ENCODE measurements around the gene GGA2. TPM values are rescaled to one million over a fixed set of nuclear protein-coding genes. Genes with fewer than 3 reads are reported as not detected.
A peak's percentile ranks its signal among the peaks of the same experiment; 100 is the strongest.
"Not testable (repeated sequence)": the region's sequence is repeated elsewhere in the genome, so short reads cannot be mapped to it uniquely, and the experiment has no call there.

Gene GGA2
- total RNA-seq, 1 experiment from 2014 or later, result 25.9 TPM

DNA sequence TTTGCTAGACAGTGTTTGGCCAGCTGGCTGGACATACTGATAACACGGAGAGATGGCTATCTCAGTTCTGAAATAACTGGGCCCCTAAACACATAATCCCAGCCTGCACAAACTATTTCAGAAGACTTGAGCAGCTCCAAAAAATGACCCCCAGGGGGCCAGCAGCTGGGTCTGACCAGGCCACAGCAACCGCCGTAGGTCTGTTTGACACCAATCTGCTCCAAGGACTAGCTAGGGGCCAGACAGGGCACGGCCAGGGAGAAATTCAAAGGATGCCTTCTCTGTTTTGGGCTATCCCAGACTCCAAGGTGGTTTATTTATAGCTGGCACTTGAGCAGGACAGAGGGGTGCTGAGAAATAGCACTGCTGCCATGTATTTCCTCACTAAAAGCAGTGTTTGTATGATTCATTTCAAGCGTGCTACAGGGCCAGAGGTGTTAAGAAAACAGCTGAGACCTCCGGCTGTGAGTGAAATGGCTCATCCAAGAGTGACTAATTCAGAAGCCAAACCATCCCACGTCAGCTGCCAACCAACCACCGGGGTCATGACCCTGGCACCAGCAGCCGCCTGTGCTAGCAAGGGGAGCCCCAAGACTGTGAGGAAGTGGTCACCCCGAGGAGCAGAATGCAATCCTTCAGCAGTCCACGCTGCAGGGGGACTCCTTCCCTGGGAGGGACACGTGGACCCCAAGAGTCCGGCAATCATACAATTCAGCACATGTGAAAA, 5.7 kb downstream of the GGA2 start:
- peak; percentile 39 for DNase-seq (ENCODE audit: low spot score)

DNA sequence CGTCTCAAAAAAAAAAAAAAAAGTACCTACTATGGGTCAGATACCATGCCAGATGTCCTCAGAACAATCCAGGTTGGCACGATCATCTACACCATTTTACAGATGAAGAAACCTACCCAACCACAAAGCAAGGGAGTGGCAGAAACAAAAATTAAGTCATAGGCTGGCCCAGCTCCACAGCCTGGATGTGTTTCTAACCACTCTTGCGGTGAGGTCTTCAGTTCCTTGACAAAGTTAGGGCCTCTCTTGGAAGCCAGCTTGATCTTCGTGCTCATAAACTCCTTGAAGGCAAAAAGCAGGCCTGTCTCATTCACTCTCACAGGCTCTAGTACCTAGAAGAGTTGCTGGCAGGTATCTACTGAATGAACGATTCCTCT, 6.2 kb downstream of the GGA2 start:
- DNase-seq (ENCODE audit: low spot score), result no peak

GRCh38 chr16:23502466-23502865, 7.8 kb downstream of the GGA2 start:
- DNase-seq (ENCODE audit: low spot score), result no peak

GRCh38 chr16:23501291-23501690, 9.0 kb downstream of the GGA2 start:
- no peak for DNase-seq (ENCODE audit: low spot score)

DNA sequence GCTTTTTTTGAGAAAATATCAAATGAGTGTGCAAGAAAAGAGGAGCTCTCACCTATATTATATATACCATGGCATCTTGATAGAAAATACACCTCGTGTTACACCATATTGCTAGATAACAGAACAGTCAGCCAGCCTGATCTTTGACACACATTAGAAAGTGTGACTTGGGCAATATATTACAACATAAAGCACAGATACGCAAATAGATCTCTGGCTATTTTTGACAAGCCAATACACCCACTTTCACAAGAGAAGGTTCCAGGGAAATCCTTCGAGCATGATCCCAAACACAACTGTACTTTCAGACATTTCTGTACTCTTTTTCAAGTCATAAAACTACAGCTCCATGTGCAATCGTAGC, 9.4 kb downstream of the GGA2 start:
- no peak for DNase-seq (ENCODE audit: low spot score)

- no peak for DNase-seq (ENCODE audit: low spot score)
These were observed 10.0 kb downstream of the GGA2 start for GRCh38 chr16:23500212-23500861.

GRCh38 chr16:23499801-23500200, 10.5 kb downstream of the GGA2 start:
- DNase-seq (ENCODE audit: low spot score), result no peak

- no peak for DNase-seq (ENCODE audit: low spot score)
These were observed 11.4 kb downstream of the GGA2 start for GRCh38 chr16:23498863-23499262.

- DNase-seq (ENCODE audit: low spot score), result no peak
These were observed 12.8 kb downstream of the GGA2 start for GRCh38 chr16:23497543-23497868.

DNA sequence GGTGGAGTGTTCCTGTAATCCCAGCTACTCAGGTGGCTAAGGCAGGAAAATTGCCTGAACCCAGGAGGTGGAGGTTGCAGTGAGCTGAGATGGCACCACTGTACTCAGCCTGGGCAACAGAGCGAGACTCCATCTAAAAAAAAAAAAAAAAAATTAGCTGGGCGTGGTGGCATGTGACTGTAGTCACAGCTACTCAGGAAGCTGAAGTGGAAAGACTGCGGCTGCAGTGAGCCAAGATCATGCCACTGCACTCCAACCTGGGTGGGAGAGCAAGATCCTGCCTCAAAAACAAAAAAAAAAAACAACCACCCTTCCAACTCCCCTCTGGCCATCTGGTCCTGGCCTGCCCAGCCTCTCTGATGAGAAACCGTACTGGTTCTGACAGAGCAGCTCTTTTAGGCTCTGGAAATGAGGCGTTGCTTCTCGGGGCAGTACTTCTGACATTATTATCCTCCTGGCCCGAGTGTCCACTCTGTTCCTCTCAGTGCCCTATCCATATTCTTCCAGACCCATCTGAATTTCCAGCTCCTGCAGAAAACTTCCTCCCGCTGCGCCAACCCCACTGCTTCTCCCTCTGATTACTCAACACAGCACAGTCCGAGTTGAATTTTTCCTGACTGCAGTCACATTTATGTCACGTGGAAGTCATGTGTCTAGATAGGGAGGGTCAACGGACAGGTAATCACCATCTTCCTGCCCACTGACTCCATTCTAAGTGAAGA, 13.3 kb downstream of the GGA2 start:
- DNase-seq (ENCODE audit: low spot score), result no peak

DNA sequence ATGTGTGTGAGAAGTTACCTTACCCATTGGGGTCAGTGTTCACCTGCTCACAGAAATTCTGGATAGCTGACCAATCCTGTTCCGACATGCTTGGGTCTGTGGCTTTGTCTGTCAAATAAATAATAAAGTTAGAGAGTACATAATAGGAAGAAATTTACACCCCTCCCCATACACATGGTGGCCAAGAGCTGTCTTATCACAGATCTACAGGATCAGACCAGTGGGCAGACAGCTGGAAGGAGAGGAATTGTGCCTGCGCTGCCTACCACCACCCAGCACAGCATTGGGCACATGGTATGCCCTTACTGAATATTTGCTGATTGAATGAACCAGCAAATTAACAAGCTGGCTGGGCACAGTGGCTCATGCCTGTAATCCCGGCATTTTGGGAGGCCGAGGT, 14.6 kb downstream of the GGA2 start:
- no peak for DNase-seq (ENCODE audit: low spot score)

- DNase-seq (ENCODE audit: low spot score), result no peak
These were observed 16.1 kb downstream of the GGA2 start for GRCh38 chr16:23494188-23494587.

GRCh38 chr16:23491490-23492391, 18.6 kb downstream of the GGA2 start:
- no peak for DNase-seq (ENCODE audit: low spot score)

DNA sequence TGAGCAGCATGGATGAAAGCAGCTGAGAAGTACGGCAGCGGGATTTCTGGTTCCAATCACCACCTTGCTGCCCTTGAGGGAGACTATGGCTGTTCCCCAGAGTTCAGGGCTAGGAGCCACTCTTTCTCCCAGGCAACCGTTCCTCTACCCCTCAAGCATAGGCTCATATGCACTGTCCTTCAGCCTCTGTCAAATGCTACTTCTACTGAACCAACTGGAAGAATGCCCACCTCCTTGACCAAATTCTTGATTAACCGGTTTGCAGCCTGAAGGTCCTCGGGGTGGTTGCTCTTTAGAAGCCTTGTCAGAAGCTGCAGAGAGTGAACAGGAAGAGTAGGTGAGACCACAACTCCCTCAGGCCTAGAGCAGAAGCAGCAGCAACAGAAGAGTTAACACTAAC, 23.8 kb downstream of the GGA2 start:
- no peak for DNase-seq (ENCODE audit: low spot score)

DNA sequence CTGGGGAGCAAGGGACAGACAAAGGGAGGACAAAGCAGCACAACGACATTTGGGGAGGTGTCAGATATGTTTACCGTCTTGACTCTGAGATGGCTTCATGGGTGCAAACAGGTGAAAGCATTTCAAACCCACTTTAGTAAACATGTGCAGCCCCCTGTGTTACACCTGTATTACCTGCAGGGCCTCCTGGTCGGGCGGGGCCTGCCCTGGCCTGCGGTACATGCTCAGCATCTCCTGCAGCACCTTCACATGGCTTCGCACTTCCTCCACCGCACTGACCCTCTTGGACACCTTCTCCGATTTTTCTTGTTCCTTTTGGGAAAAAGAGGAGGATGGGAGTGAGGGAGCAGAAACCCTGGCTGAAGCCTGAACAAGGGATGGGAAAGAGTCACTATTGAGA, 24.5 kb downstream of the GGA2 start:
- no peak for DNase-seq (ENCODE audit: low spot score)

DNA sequence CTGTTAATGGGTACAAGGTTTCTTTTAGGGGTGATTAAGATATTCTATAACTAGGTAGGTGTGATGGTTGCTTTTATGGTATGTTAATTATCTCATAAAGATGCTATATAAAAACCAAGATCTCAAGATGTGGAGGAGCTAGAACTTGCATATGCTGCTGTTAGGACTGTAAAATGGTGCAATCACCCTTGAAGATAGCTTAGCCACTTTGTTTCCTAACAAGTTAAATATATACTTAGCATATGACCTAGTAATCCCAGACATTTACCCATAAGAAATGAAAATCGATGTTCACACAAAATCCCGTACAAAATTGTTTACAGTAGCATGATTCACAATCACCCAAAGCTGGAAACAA, 25.1 kb downstream of the GGA2 start:
- DNase-seq (ENCODE audit: low spot score), result no peak

- no peak for DNase-seq (ENCODE audit: low spot score)
These were observed 25.6 kb downstream of the GGA2 start for GRCh38 chr16:23484510-23485256.

GRCh38 chr16:23483492-23483891, 26.8 kb downstream of the GGA2 start:
- not testable (repeated sequence) for DNase-seq (ENCODE audit: low spot score)

GRCh38 chr16:23482778-23483177, 27.5 kb downstream of the GGA2 start:
- DNase-seq (ENCODE audit: low spot score), result no peak

GRCh38 chr16:23480257-23480656, 30.0 kb downstream of the GGA2 start:
- no peak for DNase-seq (ENCODE audit: low spot score)

GRCh38 chr16:23479138-23479537, 31.2 kb downstream of the GGA2 start:
- DNase-seq (ENCODE audit: low spot score), result no peak
